ENCODE results near the gene DLG4. TPM values are rescaled to one million over a fixed set of nuclear protein-coding genes. Genes with fewer than 3 reads are reported as not detected.
A peak's percentile ranks its signal among the peaks of the same experiment; 100 is the strongest.

DLG4 gene
- total and polyA plus RNA-seq, 9 donors, result 11.0 to 67.7 (median 28.3) TPM

DNA sequence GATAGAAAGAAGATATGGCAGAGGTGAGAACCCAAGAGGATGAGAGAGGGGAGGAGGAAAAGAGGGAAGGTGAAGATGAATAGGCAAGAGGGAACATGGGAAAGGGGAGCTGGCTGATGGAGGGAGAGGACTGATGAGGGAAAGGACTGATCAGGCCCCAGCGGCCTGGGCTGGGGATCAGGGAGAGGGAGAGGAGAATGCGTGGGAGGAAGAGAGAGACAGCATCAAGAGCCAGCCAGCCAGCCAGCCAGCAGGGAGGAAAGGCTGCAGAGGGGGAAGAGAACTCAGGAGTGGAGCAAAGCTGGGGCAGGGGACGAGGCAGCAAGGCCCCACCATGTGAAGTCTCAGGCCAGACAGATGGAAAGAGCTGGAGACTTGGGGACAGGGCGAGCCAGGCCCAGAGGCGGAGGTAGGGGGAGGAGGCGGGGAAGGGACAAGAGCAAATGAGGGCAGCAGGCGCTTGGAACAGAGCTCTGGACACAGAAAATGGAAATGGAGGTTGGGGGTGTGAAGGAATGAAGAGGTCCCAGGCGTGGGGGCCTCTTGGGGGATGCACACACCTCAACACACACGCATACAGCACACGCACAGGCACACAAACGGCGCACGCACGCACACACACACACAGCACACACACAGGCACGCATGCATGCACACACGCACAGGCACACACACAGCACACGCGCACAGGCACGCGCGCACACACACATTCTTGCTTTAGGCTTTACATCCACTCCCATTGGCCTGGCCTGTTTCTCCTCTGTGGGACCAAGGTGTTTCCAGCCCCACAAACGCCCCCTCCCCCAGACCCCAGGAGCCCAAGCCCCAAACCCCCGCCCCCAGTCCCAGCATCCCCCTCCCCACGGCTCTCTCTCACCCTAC is 12.3 kb downstream of the DLG4 start:
- WGBS, 3 donors, result 23 to 34% (median 30%) methylated on average over 24 of the region's 24 CpGs
- Histone ChIP-seq H3K4me1 (ENCODE audit: insufficient read depth) (peaks cover 12% of the 10 kb centered on the region), H3K27ac (peak overlapping the region; percentile 51 to 60)

DNA sequence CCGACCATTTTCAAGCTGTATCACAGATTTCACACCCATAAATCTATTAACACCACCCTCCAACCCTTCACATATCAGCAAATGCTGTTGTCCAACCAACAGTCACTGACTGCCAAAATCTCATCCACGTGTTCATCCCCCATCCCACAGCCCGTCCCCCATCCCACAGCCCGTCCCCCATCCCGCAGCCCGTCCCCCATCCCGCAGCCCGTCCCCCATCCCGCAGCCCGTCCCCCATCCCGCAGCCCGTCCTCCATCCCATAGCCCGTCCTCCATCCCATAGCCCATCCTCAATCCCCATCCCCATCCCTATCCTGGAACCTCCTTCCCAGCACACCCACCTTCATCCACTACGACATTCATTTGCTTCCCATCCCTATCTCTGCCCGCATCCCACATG is 14.1 kb downstream of the DLG4 start:
- peaks cover 10% of the 10 kb centered on the region for H3K4me1 ChIP-seq (ENCODE audit: insufficient read depth)
- DNase-seq, result peak in 3 of 5 donors; percentile 27 to 43 (median 37)
- H3K27me3 ChIP-seq, result no peaks in the 10 kb centered on the region
- no peaks in the 10 kb centered on the region for H3K36me3 ChIP-seq
- WGBS, 3 donors, result 14 to 26% (median 14%) methylated on average over 15 of the region's 15 CpGs
- peak overlapping the region; percentile 33 for H3K4me3 ChIP-seq
- intact Hi-C loops (cut with DNase I), result no loop called here
- H3K27ac ChIP-seq, result peak overlapping the region in 1 of 2 donors; percentile 78
- no peaks in the 10 kb centered on the region for H3K9me3 ChIP-seq
- TF ChIP-seq POLR2A (IDR thresholded peaks at IDR 0.05), result no peak
- TF ChIP-seq, protein P1, sequence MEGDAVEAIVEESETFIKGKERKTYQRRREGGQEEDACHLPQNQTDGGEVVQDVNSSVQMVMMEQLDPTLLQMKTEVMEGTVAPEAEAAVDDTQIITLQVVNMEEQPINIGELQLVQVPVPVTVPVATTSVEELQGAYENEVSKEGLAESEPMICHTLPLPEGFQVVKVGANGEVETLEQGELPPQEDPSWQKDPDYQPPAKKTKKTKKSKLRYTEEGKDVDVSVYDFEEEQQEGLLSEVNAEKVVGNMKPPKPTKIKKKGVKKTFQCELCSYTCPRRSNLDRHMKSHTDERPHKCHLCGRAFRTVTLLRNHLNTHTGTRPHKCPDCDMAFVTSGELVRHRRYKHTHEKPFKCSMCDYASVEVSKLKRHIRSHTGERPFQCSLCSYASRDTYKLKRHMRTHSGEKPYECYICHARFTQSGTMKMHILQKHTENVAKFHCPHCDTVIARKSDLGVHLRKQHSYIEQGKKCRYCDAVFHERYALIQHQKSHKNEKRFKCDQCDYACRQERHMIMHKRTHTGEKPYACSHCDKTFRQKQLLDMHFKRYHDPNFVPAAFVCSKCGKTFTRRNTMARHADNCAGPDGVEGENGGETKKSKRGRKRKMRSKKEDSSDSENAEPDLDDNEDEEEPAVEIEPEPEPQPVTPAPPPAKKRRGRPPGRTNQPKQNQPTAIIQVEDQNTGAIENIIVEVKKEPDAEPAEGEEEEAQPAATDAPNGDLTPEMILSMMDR (IDR thresholded peaks at IDR 0.05), result no peak
- TF ChIP-seq EP300 (IDR thresholded peaks at IDR 0.05), result no peak

More for the DNA sequence above, 12.3 kb downstream of the DLG4 start:
- Histone ChIP-seq H3K36me3 (no peaks in the 10 kb centered on the region), H3K9me3 (no peaks in the 10 kb centered on the region), H3K27me3 (no peaks in the 10 kb centered on the region), H3K4me3 (no peak overlapping the region)
- TF ChIP-seq EP300 (IDR thresholded peaks at IDR 0.05) (no peak), POLR2A (IDR thresholded peaks at IDR 0.05) (no peak)
- TF ChIP-seq, protein P1 (IDR thresholded peaks at IDR 0.05), result no peak
- intact Hi-C loops (cut with DNase I), result no loop called here
- peak; percentile 63 to 77 (median 71) for DNase-seq

DNA sequence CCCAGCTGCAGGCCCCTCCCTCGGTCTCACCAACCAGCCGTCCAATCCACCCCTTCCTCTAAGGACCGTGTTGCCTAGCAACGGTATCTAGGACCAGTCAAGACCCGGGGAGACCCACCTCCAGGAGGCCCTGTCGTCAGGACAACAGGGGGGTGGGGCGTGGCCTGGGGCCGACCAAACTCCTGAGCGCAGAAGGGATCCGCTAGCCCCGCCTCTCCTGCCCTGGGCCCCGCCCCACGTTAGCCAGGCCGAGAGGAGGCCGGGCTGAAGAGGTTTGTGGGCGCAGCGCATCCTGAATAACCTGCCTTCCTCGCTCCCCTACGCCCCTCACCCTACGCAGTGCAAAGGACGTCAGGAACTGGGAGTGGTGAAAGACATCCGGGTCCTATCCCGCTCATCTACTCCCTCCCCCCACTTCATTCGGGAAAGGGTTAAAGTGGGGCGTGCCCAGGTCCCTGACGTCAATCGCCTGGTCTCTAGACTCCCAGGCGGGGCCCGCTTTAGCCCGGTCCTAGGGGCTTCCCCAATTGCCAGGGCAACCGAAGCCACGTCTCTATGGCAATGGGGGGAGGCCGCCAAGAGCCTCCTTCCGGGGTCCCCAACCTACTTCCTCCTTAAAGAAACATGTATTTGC is 14.7 kb downstream of the DLG4 start:
- TF ChIP-seq POLR2A (IDR thresholded peaks at IDR 0.05), result peak; percentile 67
- TF ChIP-seq, protein P1 (IDR thresholded peaks at IDR 0.05), result no peak
- TF ChIP-seq EP300 (IDR thresholded peaks at IDR 0.05), result peak; percentile 79
- peak overlapping the region; percentile 4 to 78 for H3K27ac ChIP-seq
- intact Hi-C loops (cut with DNase I), result no loop called here

DNA sequence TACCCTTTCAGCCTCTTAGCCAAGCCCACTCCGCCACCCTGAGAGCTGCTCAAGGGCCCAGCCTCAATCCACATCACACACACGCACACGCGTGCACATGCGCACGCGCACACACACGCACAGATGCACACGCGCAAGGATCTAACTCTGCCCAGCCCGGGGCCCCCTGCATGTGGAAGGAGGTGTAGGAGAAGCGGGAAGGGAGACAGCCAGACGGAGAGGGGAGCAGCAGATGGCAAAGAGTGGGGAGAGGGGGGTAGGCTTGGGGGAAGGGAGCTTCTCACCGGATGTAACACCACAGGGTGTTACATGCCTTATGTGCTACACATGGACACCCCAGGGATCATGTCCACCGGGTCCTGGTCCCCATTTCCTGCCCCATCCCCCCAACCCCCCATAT is 15.3 kb downstream of the DLG4 start:
- H3K27ac ChIP-seq, result peak overlapping the region; percentile 4 to 78
- DNase-seq, result peak in 3 of 5 donors; percentile 31 to 61 (median 60)

More for the DNA sequence above, 14.7 kb downstream of the DLG4 start:
- Histone ChIP-seq H3K4me1 (ENCODE audit: insufficient read depth) (peaks cover 10% of the 10 kb centered on the region), H3K9me3 (no peaks in the 10 kb centered on the region), H3K36me3 (no peaks in the 10 kb centered on the region), H3K27me3 (no peaks in the 10 kb centered on the region), H3K4me3 (peak overlapping the region; percentile 33)
- WGBS, 3 donors, result 0 to 2% (median 1%) methylated on average over 34 of the region's 34 CpGs
- DNase-seq, result peak; percentile 93 to 96 (median 95)

More for the DNA sequence above, 15.3 kb downstream of the DLG4 start:
- Histone ChIP-seq H3K36me3 (no peaks in the 10 kb centered on the region), H3K4me3 (peak overlapping the region; percentile 33), H3K4me1 (ENCODE audit: insufficient read depth) (peaks cover 10% of the 10 kb centered on the region), H3K9me3 (no peaks in the 10 kb centered on the region), H3K27me3 (no peaks in the 10 kb centered on the region)
- TF ChIP-seq, protein P1 (IDR thresholded peaks at IDR 0.05), result no peak
- TF ChIP-seq EP300 (IDR thresholded peaks at IDR 0.05) (no peak), POLR2A (IDR thresholded peaks at IDR 0.05) (no peak)
- intact Hi-C loops (cut with DNase I), result no loop called here
- 63 to 70% (median 65%) methylated on average over 15 of the region's 15 CpGs for WGBS, 3 donors

All from ovary (tissue), 9 donors.